DOHH2 (cell line): ENCODE results near the gene PTGER2.

Source experiments
- H3F3A ChIP-seq: fragments of 200-600 bp; sonication (generic), shearing (Covaris generic); 2 replicates; pipeline ENCODE4 v1.6.0; 2016; ENCODE audit warnings: antibody characterized with exemption, mild to moderate bottlenecking; ENCODE audit not compliant: control insufficient read depth, insufficient read depth
- H3K27ac ChIP-seq: fragments of 200-600 bp; sonication (generic); 2 replicates; pipeline ENCODE4 v1.5.1; 2014; ENCODE audit warnings: low read depth, mild to moderate bottlenecking, low read length, moderate library complexity
- H3K27me3 ChIP-seq: fragments of 200-600 bp; sonication (generic); 2 replicates; pipeline ENCODE4 v1.6.1; 2014; ENCODE audit warnings: mild to moderate bottlenecking, low read length, mixed read lengths; ENCODE audit not compliant: control insufficient read depth
- H3K36me3 ChIP-seq: fragments of 200-600 bp; sonication (generic); 2 replicates; pipeline ENCODE4 v1.6.1; 2014; ENCODE audit warnings: mild to moderate bottlenecking, low read length, moderate library complexity, mixed read lengths; ENCODE audit not compliant: control insufficient read depth
- H3K4me1 ChIP-seq: fragments of 200-600 bp; sonication (generic); 2 replicates; pipeline ENCODE4 v1.6.1; 2014; ENCODE audit warnings: mild to moderate bottlenecking, low read length, mixed read lengths; ENCODE audit not compliant: control insufficient read depth
- H3K4me2 ChIP-seq: fragments of 200-600 bp; sonication (generic); 2 replicates; pipeline ENCODE4 v1.6.0; 2014; ENCODE audit warnings: mild to moderate bottlenecking, low read length, moderate library complexity
- H3K4me3 ChIP-seq: fragments of 200-600 bp; sonication (generic); 2 replicates; pipeline ENCODE4 v1.5.1; 2014; ENCODE audit warnings: mild to moderate bottlenecking, low read length, mixed read lengths
- H3K79me2 ChIP-seq: fragments of 200-600 bp; sonication (generic); 2 replicates; pipeline ENCODE4 v1.6.1; 2014; ENCODE audit warnings: mild to moderate bottlenecking, low read length, mixed read lengths; ENCODE audit not compliant: control insufficient read depth
- H3K9me2 ChIP-seq: fragments of 200-600 bp; sonication (generic); replicated peaks from 2 replicates; pipeline ENCODE4 v1.6.1; 2014; ENCODE audit warnings: mild to moderate bottlenecking, low read length, mixed read lengths; ENCODE audit not compliant: control insufficient read depth
- H3K9me3 ChIP-seq: fragments of 200-600 bp; sonication (generic); 2 replicates; pipeline ENCODE4 v1.6.1; 2014; ENCODE audit warnings: antibody characterized with exemption, low read length, mixed read lengths; ENCODE audit not compliant: control insufficient read depth, insufficient read depth
- H4K20me1 ChIP-seq: fragments of 200-600 bp; sonication (generic); 2 replicates; pipeline ENCODE4 v1.6.0; 2014; ENCODE audit warnings: low read depth, mild to moderate bottlenecking, antibody characterized with exemption, low read length, moderate library complexity; ENCODE audit not compliant: control insufficient read depth, insufficient read depth
- CTCF ChIP-seq: fragments of 200-600 bp; sonication (generic); IDR thresholded peaks from one replicate; pipeline ENCODE4 v1.5.1; 2014; ENCODE audit warnings: antibody characterized with exemption, mild to moderate bottlenecking, low read depth, low read length; ENCODE audit not compliant: poor library complexity, severe bottlenecking
- EZH2phosphoT487 ChIP-seq: fragments of 200-600 bp; sonication (generic); IDR thresholded peaks from 2 replicates; pipeline ENCODE4 v1.6.1; 2017; ENCODE audit warnings: borderline replicate concordance, mild to moderate bottlenecking, antibody characterized with exemption, low read length, moderate library complexity, mixed read lengths

PTGER2 gene

GRCh38 chr14:52333823-52334657 lies 19.9 kb downstream of the PTGER2 start:
- H3K9me3 ChIP-seq: no peaks in the 10 kb centered on the region
- no peaks in the 10 kb centered on the region for H3F3A ChIP-seq
- H3K4me1 ChIP-seq: no peaks in the 10 kb centered on the region
- no peak overlapping the region for H3K4me3 ChIP-seq
- H4K20me1 ChIP-seq: no peaks in the 10 kb centered on the region
- no peak overlapping the region for H3K4me2 ChIP-seq
- H3K79me2 ChIP-seq: no peaks in the 10 kb centered on the region
- H3K9me2 ChIP-seq: no peaks in the 10 kb centered on the region
- peaks cover 10% of the 10 kb centered on the region; the same call in 1 of the 2 replicates for H3K27me3 ChIP-seq
- H3K27ac ChIP-seq: no peak overlapping the region
- TF ChIP-seq EZH2phosphoT487: no peak
- no peak for TF ChIP-seq CTCF
- no peaks in the 10 kb centered on the region for H3K36me3 ChIP-seq

GRCh38 chr14:52336241-52336640 lies 22.1 kb downstream of the PTGER2 start:
- Histone ChIP-seq H3K27ac (no peak overlapping the region), H3K4me3 (no peak overlapping the region), H3K27me3 (peaks cover 10% of the 10 kb centered on the region; the same call in 1 of the 2 replicates), H3K9me3 (no peaks in the 10 kb centered on the region), H3K4me2 (no peak overlapping the region), H4K20me1 (no peaks in the 10 kb centered on the region), H3K79me2 (no peaks in the 10 kb centered on the region), H3K36me3 (no peaks in the 10 kb centered on the region), H3F3A (no peaks in the 10 kb centered on the region), H3K9me2 (no peaks in the 10 kb centered on the region), H3K4me1 (no peaks in the 10 kb centered on the region)
- TF ChIP-seq CTCF: no peak
- no peak for TF ChIP-seq EZH2phosphoT487

- TF ChIP-seq CTCF (no peak), EZH2phosphoT487 (no peak)
- Histone ChIP-seq H4K20me1 (no peaks in the 10 kb centered on the region), H3K9me2 (no peaks in the 10 kb centered on the region), H3F3A (no peaks in the 10 kb centered on the region), H3K4me2 (no peak overlapping the region), H3K79me2 (no peaks in the 10 kb centered on the region), H3K9me3 (no peaks in the 10 kb centered on the region), H3K27me3 (peaks cover 6% of the 10 kb centered on the region; the same call in 1 of the 2 replicates), H3K4me1 (no peaks in the 10 kb centered on the region), H3K27ac (no peak overlapping the region), H3K4me3 (no peak overlapping the region), H3K36me3 (no peaks in the 10 kb centered on the region)
These were observed 24.1 kb downstream of the PTGER2 start for GRCh38 chr14:52338051-52338681.
